Stimulated activated CD8-positive, alpha-beta memory T cell treated with anti-CD3 and anti-CD28 coated beads, Interleukin-12 subunit alpha, Interleukin-12 subunit beta, amount 100 ng/mL, for 4 hours (primary cell): ENCODE measurements around the gene TMEM150B.

Experiments used
- DNase-seq: peaks from one replicate; pipeline ENCODE4 v3.0.0-alpha.2; 2020; ENCODE audit warnings: low read depth

Gene TMEM150B

GRCh38 chr19:55325172-55325571 lies at the start of gene TMEM150B:
TMEM150B (minus strand) TSS chr19:55325341; CDS start chr19:55321036, 4,305 bp downstream.
- no peak for DNase-seq

- no peak for DNase-seq
Observed at GRCh38 chr19:55373993-55374757, 49.0 kb upstream of the TMEM150B start.

GRCh38 chr19:55373306-55373992 lies 48.3 kb upstream of the TMEM150B start:
- DNase-seq = no peak

GRCh38 chr19:55372316-55373081 lies 47.4 kb upstream of the TMEM150B start:
- DNase-seq = no peak

- no peak for DNase-seq
Observed at GRCh38 chr19:55370305-55370988, 45.3 kb upstream of the TMEM150B start, which contains the start of gene IL11. IL11 (minus strand) TSS chr19:55370463; CDS start chr19:55370310, 153 bp downstream.

- no peak for DNase-seq
Observed at GRCh38 chr19:55369653-55370304, 44.6 kb upstream of the TMEM150B start.

GRCh38 chr19:55368701-55369563 lies 43.8 kb upstream of the TMEM150B start:
- no peak for DNase-seq

- DNase-seq = no peak
Observed at GRCh38 chr19:55368106-55368505, 43.0 kb upstream of the TMEM150B start.

- DNase-seq = no peak
Observed at GRCh38 chr19:55366790-55367189, 41.6 kb upstream of the TMEM150B start.

- DNase-seq = no peak
Observed at GRCh38 chr19:55365964-55366363, 40.8 kb upstream of the TMEM150B start.

GRCh38 chr19:55365245-55365644 lies 40.1 kb upstream of the TMEM150B start:
- no peak for DNase-seq

- DNase-seq = no peak
Observed at GRCh38 chr19:55362990-55363716, 38.0 kb upstream of the TMEM150B start, which contains the start of gene GARIN5B. GARIN5B (minus strand) TSS chr19:55363260; CDS start chr19:55363066, 194 bp downstream.

GRCh38 chr19:55362174-55362989 lies 37.2 kb upstream of the TMEM150B start:
- no peak for DNase-seq

GRCh38 chr19:55360902-55361301 lies 35.8 kb upstream of the TMEM150B start:
- DNase-seq = no peak

GRCh38 chr19:55358943-55359908 lies 34.1 kb upstream of the TMEM150B start:
- DNase-seq = no peak

GRCh38 chr19:55358493-55358892 lies 33.4 kb upstream of the TMEM150B start:
- DNase-seq = no peak

- no peak for DNase-seq
Observed at GRCh38 chr19:55355213-55355821, 30.2 kb upstream of the TMEM150B start.
